Ramos (cell line): Measurements from ENCODE around the gene INPP4B.

ENCODE experiments used
- in situ Hi-C: fragments of 300-500 bp; cut with MboI; formaldehyde crosslinking; loops from one replicate; pipeline ENCODE4 v1.14.3; 2022; ENCODE audit warnings: low sequenced_read_pairs; ENCODE audit not compliant: unreplicated experiment

INPP4B gene

DNA sequence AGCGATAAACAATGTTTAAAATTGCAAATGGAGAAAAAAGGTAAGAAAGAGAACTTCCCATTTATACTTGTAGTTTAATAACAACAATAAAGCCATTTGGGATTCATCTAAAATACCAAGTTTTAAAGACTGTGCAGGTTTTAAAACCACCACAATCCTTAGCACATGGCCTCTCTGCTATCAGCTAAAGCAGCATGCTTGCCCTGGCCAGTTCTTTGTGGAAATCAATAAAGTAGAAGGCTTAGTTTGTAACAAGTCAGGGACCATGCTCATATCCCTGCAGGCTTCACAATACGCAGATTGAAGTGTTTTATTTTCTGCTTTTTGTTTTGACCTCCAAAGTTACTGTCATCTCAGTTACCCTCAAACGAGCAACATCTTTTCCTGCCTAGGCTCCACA is 249.5 kb downstream of the INPP4B start:
- in situ Hi-C loops, result no loop called here

GRCh38 chr4:142596121-142596520 is 250.0 kb downstream of the INPP4B start:
- in situ Hi-C loops, result no loop called here

- in situ Hi-C loops, result no loop called here
Observed at GRCh38 chr4:142595222-142595871, 250.8 kb downstream of the INPP4B start.

- in situ Hi-C loops, result no loop called here
Observed at GRCh38 chr4:142585411-142585810, 260.7 kb downstream of the INPP4B start.

DNA sequence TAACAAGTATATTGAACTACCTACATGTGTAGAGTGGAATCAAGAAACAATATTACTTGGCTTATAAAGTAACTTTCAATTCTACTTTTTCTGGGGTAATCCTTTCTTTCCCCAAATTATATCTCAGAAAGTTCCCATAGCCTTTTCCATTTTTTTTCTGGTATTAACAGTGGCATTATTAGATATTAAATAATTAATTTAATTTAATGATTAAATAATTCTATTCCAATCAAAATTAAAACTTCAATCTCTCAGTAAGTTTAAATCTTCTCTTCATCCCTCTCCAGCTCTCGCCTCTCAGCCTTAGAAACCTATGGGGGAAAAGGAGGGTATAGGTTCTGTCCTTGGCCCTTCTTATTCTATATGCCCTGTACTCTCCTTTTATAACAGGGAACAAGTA is 262.4 kb downstream of the INPP4B start:
- in situ Hi-C loops, result no loop called here

GRCh38 chr4:142582340-142582739 is 263.8 kb downstream of the INPP4B start:
- in situ Hi-C loops, result no loop called here

- in situ Hi-C loops, result no loop called here
Observed at GRCh38 chr4:142581881-142582280, 264.2 kb downstream of the INPP4B start.

GRCh38 chr4:142579443-142579842 is 266.7 kb downstream of the INPP4B start:
- in situ Hi-C loops, result no loop called here

GRCh38 chr4:142574306-142574705 is 271.8 kb downstream of the INPP4B start:
- in situ Hi-C loops, result no loop called here

DNA sequence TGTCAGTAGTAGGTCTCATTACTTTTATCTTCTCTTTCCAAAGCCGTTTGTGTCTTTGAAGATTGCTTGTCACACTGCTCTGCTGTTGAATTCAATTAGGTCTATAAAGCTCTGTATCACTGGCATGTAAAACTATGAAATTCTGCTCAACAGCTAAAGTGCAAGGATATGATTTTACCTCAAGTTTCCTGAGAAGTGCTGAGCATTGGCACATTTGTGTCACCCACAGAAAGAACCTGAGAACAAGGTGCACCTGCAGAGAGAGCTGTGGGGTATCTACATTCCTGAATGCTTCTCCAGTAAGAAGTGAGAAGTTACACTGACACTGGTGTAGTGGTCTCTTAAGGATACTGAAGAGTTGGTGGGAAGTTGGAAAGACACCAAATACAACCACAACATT is 274.0 kb downstream of the INPP4B start:
- in situ Hi-C loops, result no loop called here

DNA sequence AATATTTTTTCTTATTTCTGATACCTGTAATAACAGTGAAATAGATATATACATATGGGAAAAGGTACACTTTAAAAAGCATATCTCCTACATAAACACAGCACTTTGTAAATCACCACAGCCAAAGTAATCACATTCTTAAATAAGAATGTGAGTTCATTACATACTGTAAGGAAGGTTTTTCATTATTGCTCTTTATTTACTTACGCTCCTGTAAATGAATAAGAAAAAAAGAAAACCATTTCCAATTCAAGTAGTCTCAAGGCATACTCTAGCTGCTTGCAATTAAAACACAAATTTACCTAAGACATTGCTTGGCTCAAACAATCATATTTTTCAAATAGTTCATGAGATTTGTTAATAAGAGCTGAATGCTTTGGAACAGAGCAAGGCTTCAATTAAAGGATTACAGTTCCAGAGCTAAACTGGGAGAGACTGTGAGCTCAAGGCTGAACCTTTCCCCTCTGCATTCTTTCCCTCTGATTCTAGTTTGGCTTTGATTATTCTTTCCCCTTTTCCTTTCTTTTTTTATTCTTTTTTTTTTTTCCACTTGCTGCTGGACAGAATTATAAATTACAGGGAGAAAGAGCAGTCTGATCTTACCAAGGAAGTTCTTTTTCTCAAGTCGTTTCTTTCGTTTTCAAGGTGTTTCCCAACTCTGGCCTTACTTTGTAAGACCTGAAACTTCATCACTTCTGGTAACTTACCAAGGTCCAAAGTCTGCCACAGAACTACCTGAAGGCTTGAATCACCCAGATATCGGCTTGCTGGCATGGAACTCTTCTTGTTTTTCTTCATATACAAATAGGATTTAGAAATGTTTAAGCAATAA is 278.3 kb downstream of the INPP4B start:
- in situ Hi-C loops, result no loop called here

- in situ Hi-C loops, result no loop called here
Observed at GRCh38 chr4:142567199-142567598, 278.9 kb downstream of the INPP4B start.

DNA sequence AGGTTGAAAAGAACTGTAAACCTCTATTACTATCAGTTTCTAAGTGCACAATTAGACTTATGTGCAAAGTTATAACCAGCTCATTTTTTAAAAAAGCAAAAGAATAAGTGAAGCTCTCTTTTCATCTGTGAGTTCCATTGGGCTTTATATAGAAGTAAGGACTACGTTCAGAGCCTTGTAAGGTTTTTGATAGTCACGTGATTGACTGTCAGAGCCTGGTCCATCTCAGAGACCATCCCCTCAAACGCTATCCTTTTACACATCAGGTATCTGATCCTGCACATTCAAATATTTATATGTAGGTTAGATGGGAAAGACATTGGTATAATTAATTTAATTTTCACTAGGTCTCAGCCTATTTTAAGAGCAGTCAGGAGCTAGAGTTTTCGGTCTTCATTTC is 279.3 kb downstream of the INPP4B start:
- in situ Hi-C loops, result no loop called here

DNA sequence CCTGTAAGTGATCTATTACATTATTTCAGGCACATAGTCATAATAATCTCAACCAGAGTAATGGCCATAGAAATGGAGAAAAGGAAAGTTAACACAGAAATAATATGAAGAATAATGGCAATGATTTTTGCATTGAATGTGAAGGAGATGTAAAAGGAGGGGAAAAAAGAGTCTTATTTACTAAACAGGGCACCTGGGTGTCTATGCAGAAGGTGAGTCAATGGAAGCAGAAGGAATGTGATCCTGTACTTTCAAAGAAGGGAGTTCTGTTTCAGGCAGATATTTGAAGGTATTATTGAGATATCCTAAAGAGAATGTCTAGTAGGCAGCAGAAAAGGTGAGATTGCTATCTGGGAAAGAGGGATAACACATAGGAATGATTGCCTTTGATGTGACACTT is 279.9 kb downstream of the INPP4B start:
- in situ Hi-C loops, result no loop called here

GRCh38 chr4:142565771-142566170 is 280.3 kb downstream of the INPP4B start:
- in situ Hi-C loops, result no loop called here

- in situ Hi-C loops, result no loop called here
Observed at GRCh38 chr4:142563682-142564291, 282.3 kb downstream of the INPP4B start.

- in situ Hi-C loops, result no loop called here
Observed at GRCh38 chr4:142559986-142560385, 286.1 kb downstream of the INPP4B start.

DNA sequence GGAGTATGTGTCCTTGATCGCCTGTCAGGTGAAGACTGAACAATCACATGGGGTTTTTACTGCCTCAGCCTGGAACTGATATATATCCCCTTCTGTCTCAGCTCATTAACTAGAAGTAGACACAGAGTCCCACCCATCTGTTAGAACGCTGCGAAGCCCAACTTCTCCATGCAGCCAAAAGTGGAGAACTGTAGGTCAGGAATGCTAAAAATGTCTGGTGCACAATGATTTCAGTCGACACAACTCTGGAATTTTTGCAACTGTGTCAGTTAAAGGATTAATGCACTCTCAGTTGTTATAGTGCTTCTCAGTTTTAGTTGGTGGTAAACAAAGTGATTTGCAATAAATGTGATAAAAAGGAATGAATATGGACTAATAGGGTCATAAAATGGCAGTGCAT is 287.2 kb downstream of the INPP4B start:
- in situ Hi-C loops, result no loop called here

- in situ Hi-C loops, result no loop called here
Observed at GRCh38 chr4:142557239-142557801, 288.8 kb downstream of the INPP4B start.

GRCh38 chr4:142556570-142557238 is 289.4 kb downstream of the INPP4B start:
- in situ Hi-C loops, result no loop called here

GRCh38 chr4:142556048-142556447 is 290.1 kb downstream of the INPP4B start:
- in situ Hi-C loops, result no loop called here
